GM12891 (cell line): Measurements from ENCODE around the gene CMIP.

Experiments
- POLR2A ChIP-seq: IDR thresholded peaks from 2 replicates; pipeline ENCODE4 v1.6.1; 2011; ENCODE audit warnings: low read depth, low read length, control low read depth
- POLR2AphosphoS5 ChIP-seq: IDR thresholded peaks from 2 replicates; pipeline ENCODE4 v1.6.1; 2011; ENCODE audit warnings: low read depth, low read length, control low read depth
- POU2F2 ChIP-seq: IDR thresholded peaks from 2 replicates; pipeline ENCODE4 v1.6.1; 2011; ENCODE audit warnings: low read depth, mild to moderate bottlenecking, control low read depth, low read length, moderate library complexity
- TAF1 ChIP-seq: IDR thresholded peaks from 2 replicates; pipeline ENCODE4 v1.6.1; 2011; ENCODE audit warnings: low read depth, low read length, control low read depth

DNA sequence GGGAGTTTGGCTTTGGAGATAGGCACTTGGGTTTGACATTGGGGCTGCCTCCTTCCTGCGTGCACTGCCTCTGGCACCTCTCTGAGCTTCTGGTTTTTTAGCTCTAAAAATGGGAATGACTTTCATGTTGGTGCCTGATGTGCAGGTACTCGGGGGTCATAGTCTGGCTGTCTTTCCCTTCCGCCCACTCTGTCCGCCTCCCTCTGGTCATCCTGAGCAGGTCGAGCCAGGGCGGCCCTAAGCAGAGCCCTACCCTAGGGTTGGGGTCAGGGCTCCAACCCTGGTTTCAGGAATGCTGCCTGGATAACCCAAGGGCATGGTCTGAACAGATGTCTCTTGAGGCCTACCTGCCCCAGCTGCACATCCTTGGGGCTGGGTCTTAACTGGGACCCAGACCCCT is 64.8 kb downstream of the CMIP start:
- TF ChIP-seq POLR2A (no peak), POLR2AphosphoS5 (no peak), POU2F2 (no peak), TAF1 (no peak)
